ENCODE results near the gene WFDC2. TPM values are rescaled to one million over a fixed set of nuclear protein-coding genes. Genes with fewer than 3 reads are reported as not detected.
A peak's percentile ranks its signal among the peaks of the same experiment; 100 is the strongest.

Gene WFDC2
- total and polyA plus RNA-seq, 2 of the 13 experiments (the other 11 are each of a cell fraction or from before 2014, with no cell fraction given), result 0.33 TPM; not detected in 1

GRCh38 chr20:45436732-45437485 is 32.6 kb upstream of the WFDC2 start (continued):
- TF ChIP-seq RBAK (CRISPR knock-in tag; IDR thresholded peaks at IDR 0.05), result no peak
- no peak; the same call in 1 of the 2 replicates for TF ChIP-seq ZNF235 (CRISPR knock-in tag; IDR thresholded peaks at IDR 0.05; ENCODE audit: borderline replicate concordance)
- no peak for TF ChIP-seq DR1 (CRISPR knock-in tag; IDR thresholded peaks at IDR 0.05)
- no peak for TF ChIP-seq RFX1 (IDR thresholded peaks at IDR 0.05)
- TF ChIP-seq ZNF615 (CRISPR knock-in tag; IDR thresholded peaks at IDR 0.05; ENCODE audit: borderline replicate concordance), result no peak
- no peak for TF ChIP-seq TAF15 (IDR thresholded peaks at IDR 0.05; ENCODE audit: low read depth, low read length, poor library complexity, severe bottlenecking)
- no peak for TF ChIP-seq SMARCE1 (IDR thresholded peaks at IDR 0.05; ENCODE audit: borderline replicate concordance)
- peak; percentile 89 for TF ChIP-seq ZNF574 (CRISPR knock-in tag; IDR thresholded peaks at IDR 0.05)
- peak; percentile 89; the same call in 1 of the 2 replicates for TF ChIP-seq SMAD9 (CRISPR knock-in tag; IDR thresholded peaks at IDR 0.05)
- peak; percentile 72; the same call in 1 of the 2 replicates for TF ChIP-seq RFXAP (CRISPR knock-in tag; IDR thresholded peaks at IDR 0.05; ENCODE audit: borderline replicate concordance)
- TF ChIP-seq REPIN1 (CRISPR knock-in tag; IDR thresholded peaks at IDR 0.05; ENCODE audit: borderline replicate concordance, low read depth), result peak; percentile 93
- peak; percentile 75; the same call in 1 of the 2 replicates for TF ChIP-seq ZNF280D (CRISPR knock-in tag; IDR thresholded peaks at IDR 0.05)
- TF ChIP-seq PHF8 (CRISPR knock-in tag; IDR thresholded peaks at IDR 0.05), result peak; percentile 84
- no peak for TF ChIP-seq FIP1L1 (IDR thresholded peaks at IDR 0.05; ENCODE audit: borderline replicate concordance, insufficient read depth, low read depth, low read length)
- peak; percentile 83 for TF ChIP-seq ZMYM4 (CRISPR knock-in tag; IDR thresholded peaks at IDR 0.05)
- TF ChIP-seq HIC2 (CRISPR knock-in tag; IDR thresholded peaks at IDR 0.05; ENCODE audit: low read depth), result no peak
- TF ChIP-seq TEF (CRISPR knock-in tag; IDR thresholded peaks at IDR 0.05), result no peak
- TF ChIP-seq TCF7L2 (IDR thresholded peaks at IDR 0.05; ENCODE audit: low read depth, low read length), result no peak
- TF ChIP-seq ZNF296 (CRISPR knock-in tag; conservative IDR thresholded peaks at IDR 0.05), result no peak
- 0 out of 2 replicates have a peak, but pooled peaks have one; percentile 17 for TF ChIP-seq MLX (CRISPR knock-in tag; IDR thresholded peaks at IDR 0.05)

All from HepG2 (cell line).